Endodermal cell (in vitro differentiated cells): ENCODE measurements around the gene NANS. TPM values are rescaled to one million over a fixed set of nuclear protein-coding genes. Genes with fewer than 3 reads are reported as not detected.

ENCODE experiments used
- DNase-seq: peaks from one replicate; pipeline ENCODE4 v3.0.0-alpha.2; 2017
- H3K27ac ChIP-seq: 2 replicates; pipeline ENCODE4 v1.5.1; 2013; ENCODE audit warnings: mild to moderate bottlenecking, low read depth, low read length, moderate library complexity
- H3K27me3 ChIP-seq: 2 replicates; pipeline ENCODE4 v1.6.1; 2013; ENCODE audit warnings: mild to moderate bottlenecking, low read length, moderate library complexity; ENCODE audit not compliant: insufficient read depth, control insufficient read depth, poor library complexity, severe bottlenecking
- H3K36me3 ChIP-seq: 2 replicates; pipeline ENCODE4 v1.7.0; 2013; ENCODE audit warnings: mild to moderate bottlenecking, low read length, moderate library complexity; ENCODE audit not compliant: control insufficient read depth, insufficient read depth
- H3K4me1 ChIP-seq: one replicate; pipeline ENCODE4 v1.7.0; 2013; ENCODE audit warnings: low read length; ENCODE audit not compliant: control insufficient read depth, insufficient read depth
- H3K4me3 ChIP-seq: 2 replicates; pipeline ENCODE4 v1.5.1; 2013; ENCODE audit warnings: mild to moderate bottlenecking, low read length, moderate library complexity
- H3K9ac ChIP-seq: 2 replicates; pipeline ENCODE4 v1.6.1; 2013; ENCODE audit warnings: mild to moderate bottlenecking, low read length, moderate library complexity; ENCODE audit not compliant: poor library complexity, severe bottlenecking; ENCODE audit errors: extremely low read depth
- H3K9me3 ChIP-seq: 2 replicates; pipeline ENCODE4 v1.6.1; 2013; ENCODE audit warnings: mild to moderate bottlenecking, low read length, moderate library complexity; ENCODE audit not compliant: control insufficient read depth
- H3K27ac Mint-ChIP-seq: 2 replicates; pipeline ENCODE4 v1.8.0; 2020; ENCODE audit warnings: mixed read lengths
- H3K27me3 Mint-ChIP-seq: 2 replicates; pipeline ENCODE4 v1.8.0; 2021; ENCODE audit warnings: mild to moderate bottlenecking, mixed read lengths; ENCODE audit not compliant: insufficient read depth
- H3K36me3 Mint-ChIP-seq: 2 replicates; pipeline ENCODE4 v1.8.0; 2020; ENCODE audit warnings: low read depth, mixed read lengths
- H3K4me1 Mint-ChIP-seq: 2 replicates; pipeline ENCODE4 v1.8.0; 2020; ENCODE audit warnings: mixed read lengths
- H3K4me3 Mint-ChIP-seq: 2 replicates; pipeline ENCODE4 v1.8.0; 2020; ENCODE audit warnings: mild to moderate bottlenecking, moderate library complexity, mixed read lengths
- H3K9me3 Mint-ChIP-seq: 2 replicates; pipeline ENCODE4 v1.8.0; 2020; ENCODE audit warnings: mild to moderate bottlenecking, mixed read lengths
- CTCF ChIP-seq: fragments of 200-600 bp; sonication (generic); conservative IDR thresholded peaks from 2 replicates; pipeline ENCODE4 v1.5.0; 2021; ENCODE audit warnings: antibody characterized with exemption, mild to moderate bottlenecking
- WGBS, 2 experiments: methylation state at CpG; one replicate each; pipeline versions ENCODE4 v1.1.5 to v1.1.7; 2013; ENCODE audit warnings: missing lambda C conversion rate in 2 of 2, mixed read lengths in 1 of 2; ENCODE audit not compliant: insufficient coverage in 1 of 2, insufficient read length in 1 of 2; 5-methylcytosine and 5-hydroxymethylcytosine counted together
- total RNA-seq, 2 donors: library from RNA; stranded (reverse); fragmentation: NEBNext Ultra II Directional in 1 of 2; extraction: Animal tissue kit (Norgen Biotek cat#: 25700) in 1 of 2; gene quantifications; 2 replicates in 1 of 2; 3 replicates in 1 of 2; pipeline ENCODE4 v1.2.1, GENCODE V29; 2021

Gene NANS
- total RNA-seq, 2 donors from 2014 or later, result 46.2 to 50.4 TPM

- Histone ChIP-seq H3K4me1 (no peaks in the 10 kb centered on the region), H3K9ac (no peak overlapping the region), H3K4me3 (no peak overlapping the region), H3K27me3 (no peaks in the 10 kb centered on the region), H3K27ac (no peak overlapping the region), H3K9me3 (no peaks in the 10 kb centered on the region), H3K36me3 (peaks cover 96% of the 10 kb centered on the region)
- no peak for TF ChIP-seq CTCF
- Mint-ChIP-seq H3K27ac (no peak overlapping the region), H3K9me3 (no peaks in the 10 kb centered on the region), H3K4me3 (no peak overlapping the region), H3K27me3 (no peaks in the 10 kb centered on the region), H3K4me1 (no peaks in the 10 kb centered on the region), H3K36me3 (peaks cover 92% of the 10 kb centered on the region)
- DNase-seq, result no peak
- 96 to 100% methylated on average over 1 to 3 of the region's 3 CpGs for WGBS, 2 experiments
Measured at GRCh38 chr9:98008764-98009163, 47.8 kb upstream of the NANS start.

GRCh38 chr9:98009437-98009836, 47.1 kb upstream of the NANS start:
- TF ChIP-seq CTCF, result no peak
- DNase-seq, result no peak
- 94 to 97% methylated on average over 3 to 6 of the region's 6 CpGs for WGBS, 2 experiments
- no peak overlapping the region for H3K9ac ChIP-seq
- H3K36me3 ChIP-seq, result peaks cover 96% of the 10 kb centered on the region
- no peaks in the 10 kb centered on the region for H3K9me3 Mint-ChIP-seq
- no peaks in the 10 kb centered on the region for H3K4me1 Mint-ChIP-seq
- H3K27ac Mint-ChIP-seq, result peak overlapping the region; percentile 56
- no peaks in the 10 kb centered on the region for H3K9me3 ChIP-seq
- H3K27me3 ChIP-seq, result no peaks in the 10 kb centered on the region
- H3K27me3 Mint-ChIP-seq, result no peaks in the 10 kb centered on the region
- H3K4me1 ChIP-seq, result no peaks in the 10 kb centered on the region
- H3K36me3 Mint-ChIP-seq, result peaks cover 90% of the 10 kb centered on the region
- H3K4me3 Mint-ChIP-seq, result no peak overlapping the region
- no peak overlapping the region for H3K27ac ChIP-seq
- H3K4me3 ChIP-seq, result no peak overlapping the region

GRCh38 chr9:98009936-98010335, 46.6 kb upstream of the NANS start:
- H3K4me1 ChIP-seq, result no peaks in the 10 kb centered on the region
- Mint-ChIP-seq H3K4me3 (no peak overlapping the region), H3K27me3 (no peaks in the 10 kb centered on the region), H3K27ac (no peak overlapping the region), H3K4me1 (no peaks in the 10 kb centered on the region), H3K9me3 (no peaks in the 10 kb centered on the region), H3K36me3 (peaks cover 90% of the 10 kb centered on the region)
- peaks cover 96% of the 10 kb centered on the region for H3K36me3 ChIP-seq
- H3K9me3 ChIP-seq, result no peaks in the 10 kb centered on the region
- no peaks in the 10 kb centered on the region for H3K27me3 ChIP-seq
- WGBS, 2 experiments, result 93 to 100% methylated on average over 1 of the region's 1 CpG
- no peak overlapping the region for H3K4me3 ChIP-seq
- no peak for DNase-seq
- TF ChIP-seq CTCF, result no peak
- H3K9ac ChIP-seq, result no peak overlapping the region
- H3K27ac ChIP-seq, result no peak overlapping the region
